Activated T-cell treated with anti-CD3 and anti-CD28 coated beads, Interleukin-2, amount 50 U/mL, for 1 hour (primary cell): Measurements from ENCODE around the gene ORC1.

Source experiments
- DNase-seq: peaks from one replicate; pipeline ENCODE4 v3.0.0-alpha.2; 2020

ORC1 gene

GRCh38 chr1:52404116-52404974 lies at the start of gene ORC1, which contains the start of gene PRPF38A:
Gene ORC1 (minus strand): TSS chr1:52404423. CDS start chr1:52402223, 2,200 bp downstream.
Gene PRPF38A (plus strand): TSS chr1:52404602. CDS start chr1:52404750, 148 bp downstream.
- peak; percentile 95 for DNase-seq

- no peak for DNase-seq
Measured at GRCh38 chr1:52444463-52444862, 40.2 kb upstream of the ORC1 start.

GRCh38 chr1:52439976-52440375 lies 35.8 kb upstream of the ORC1 start:
- DNase-seq: no peak

DNA sequence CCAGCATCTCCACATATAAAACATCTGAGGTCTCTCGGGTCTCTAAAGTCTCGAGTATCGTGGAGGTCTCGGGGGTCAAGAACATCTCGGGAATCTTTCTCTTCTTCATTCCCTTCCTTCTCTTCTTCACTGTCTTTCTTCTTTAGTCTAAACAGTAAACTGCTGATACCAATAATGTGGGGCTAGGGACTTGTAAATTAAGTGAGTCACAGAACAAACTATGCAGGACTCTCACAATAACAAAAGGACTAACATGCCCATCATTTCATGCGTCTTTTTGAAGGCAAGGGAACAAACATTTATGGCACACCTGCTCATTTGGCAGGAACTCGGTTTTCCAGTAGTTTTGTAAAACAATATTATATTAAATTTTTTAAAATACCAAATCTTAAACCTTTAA lies 32.6 kb upstream of the ORC1 start:
- DNase-seq: no peak

DNA sequence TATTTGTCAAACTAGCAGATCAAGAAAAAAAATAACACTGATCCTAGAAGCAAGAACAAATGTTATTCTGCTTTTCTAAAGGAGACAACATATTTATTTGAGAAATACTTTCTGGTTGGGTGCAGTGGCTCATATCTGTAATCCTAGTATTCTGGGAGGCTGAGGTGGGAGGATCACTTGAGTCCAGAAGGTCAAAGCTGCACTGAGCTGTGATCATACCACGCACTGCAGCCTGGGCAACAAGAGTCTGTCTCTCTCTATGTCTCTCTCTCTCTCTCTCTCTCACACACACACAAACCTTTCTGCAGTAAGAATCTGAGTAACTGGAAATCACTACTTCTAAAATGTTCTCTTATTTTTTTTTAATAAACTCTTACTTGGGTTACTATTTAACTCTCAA lies 31.4 kb upstream of the ORC1 start:
- DNase-seq: no peak

GRCh38 chr1:52435211-52435610 lies 31.0 kb upstream of the ORC1 start:
- DNase-seq: no peak

- DNase-seq: no peak
Measured at GRCh38 chr1:52432807-52433206, 28.6 kb upstream of the ORC1 start.

DNA sequence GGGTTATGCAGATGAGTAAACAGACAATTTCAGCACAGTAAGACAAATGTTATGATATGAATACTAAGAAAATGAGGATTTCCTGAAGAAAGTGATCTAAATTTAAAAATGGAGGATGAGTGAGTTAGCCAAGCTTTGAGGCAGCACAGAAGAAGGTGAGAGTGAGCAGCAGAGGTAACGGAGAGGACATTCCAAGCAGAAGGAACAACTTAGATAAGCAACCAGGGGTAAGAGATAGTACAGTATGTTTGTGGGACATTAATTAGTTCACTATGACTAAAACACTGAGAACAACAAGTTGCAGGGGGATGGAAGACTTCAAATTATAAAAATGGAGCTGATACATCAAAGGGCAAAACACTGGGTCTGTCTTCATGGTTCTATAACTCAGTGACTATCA lies 22.9 kb upstream of the ORC1 start:
- DNase-seq: no peak

DNA sequence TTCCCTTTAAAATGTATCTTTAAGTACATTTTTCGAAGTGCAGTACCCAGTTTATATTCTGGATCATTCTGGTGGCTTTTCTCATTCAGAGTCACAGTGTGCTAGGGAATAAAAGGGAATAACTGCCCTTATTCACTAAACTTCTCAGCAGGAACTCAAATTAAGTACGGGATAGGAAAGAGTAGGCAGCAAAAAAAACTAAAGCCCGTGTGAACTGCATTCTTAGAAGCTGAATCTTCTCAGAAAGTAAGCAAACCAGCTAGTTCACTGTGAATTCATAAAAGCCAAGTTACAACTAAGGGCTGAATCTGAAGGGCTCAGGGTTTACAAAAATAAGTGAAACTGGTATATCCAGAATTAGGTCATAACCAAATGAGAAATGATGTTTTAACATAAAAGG lies 22.1 kb upstream of the ORC1 start:
- DNase-seq: no peak

- DNase-seq: no peak
Measured at GRCh38 chr1:52424813-52425212, 20.6 kb upstream of the ORC1 start.

DNA sequence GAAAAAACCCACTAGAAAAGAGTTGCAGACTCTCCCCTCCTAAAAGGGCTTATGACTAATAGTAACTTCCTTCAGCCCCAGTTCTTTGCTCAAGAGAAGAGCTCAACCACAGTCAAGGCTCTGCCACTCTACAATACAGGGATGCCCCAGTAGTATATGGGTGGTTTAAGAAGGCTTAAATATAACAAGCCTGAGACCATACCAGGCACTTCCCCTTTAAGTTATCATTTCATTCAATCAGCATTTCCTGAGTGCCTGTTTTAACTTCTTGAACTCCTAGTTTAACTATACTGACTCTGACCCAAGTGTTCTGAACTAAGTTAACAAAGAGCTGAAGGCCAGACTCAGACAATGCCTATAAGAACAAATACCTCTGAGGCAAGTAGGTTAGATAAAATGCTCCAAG lies 20.0 kb upstream of the ORC1 start:
- no peak for DNase-seq

- DNase-seq: peak; percentile 64
Measured at GRCh38 chr1:52423771-52424170, 19.5 kb upstream of the ORC1 start.

- DNase-seq: no peak
Measured at GRCh38 chr1:52423055-52423454, 18.8 kb upstream of the ORC1 start.

DNA sequence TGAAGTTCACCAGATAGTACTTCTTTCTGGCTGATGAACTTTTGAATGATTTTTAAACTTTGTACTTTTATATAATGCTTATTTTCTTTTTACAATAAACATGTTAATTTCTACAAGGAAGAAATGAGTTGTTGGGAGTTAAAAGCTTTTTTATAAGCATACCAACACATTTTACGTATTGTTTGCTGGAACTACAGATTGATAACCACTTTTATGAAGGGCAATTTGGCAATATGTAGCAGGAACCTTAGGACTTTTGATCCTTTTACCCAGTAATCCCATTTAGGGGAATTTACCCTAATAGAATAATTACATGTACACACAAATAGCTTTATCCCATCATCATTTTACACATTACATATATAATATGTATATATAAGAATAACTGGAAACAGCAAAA lies 16.5 kb upstream of the ORC1 start:
- DNase-seq: no peak

DNA sequence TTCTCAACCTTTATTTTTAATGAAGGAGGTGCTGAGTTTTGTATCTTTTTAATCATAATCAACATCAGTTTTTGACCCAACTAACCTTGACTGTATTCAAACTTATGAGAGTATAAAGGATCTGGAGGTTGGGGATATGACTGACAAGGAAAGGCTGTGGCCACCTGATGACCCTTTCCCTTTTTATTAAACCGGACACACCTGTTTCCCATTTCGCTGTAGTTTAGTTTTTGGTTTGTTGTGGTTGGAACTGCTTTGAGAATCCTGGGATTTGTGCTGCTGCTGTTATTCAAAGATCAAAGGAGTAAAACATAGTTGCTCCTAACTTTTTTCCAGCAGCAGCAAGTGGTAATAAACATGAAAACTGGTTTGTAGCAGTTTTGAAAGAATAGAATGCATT lies 12.6 kb upstream of the ORC1 start:
- DNase-seq: no peak

- DNase-seq: no peak
Measured at GRCh38 chr1:52414942-52415341, 10.7 kb upstream of the ORC1 start.

GRCh38 chr1:52413410-52413989 lies 9.3 kb upstream of the ORC1 start:
- DNase-seq: no peak

DNA sequence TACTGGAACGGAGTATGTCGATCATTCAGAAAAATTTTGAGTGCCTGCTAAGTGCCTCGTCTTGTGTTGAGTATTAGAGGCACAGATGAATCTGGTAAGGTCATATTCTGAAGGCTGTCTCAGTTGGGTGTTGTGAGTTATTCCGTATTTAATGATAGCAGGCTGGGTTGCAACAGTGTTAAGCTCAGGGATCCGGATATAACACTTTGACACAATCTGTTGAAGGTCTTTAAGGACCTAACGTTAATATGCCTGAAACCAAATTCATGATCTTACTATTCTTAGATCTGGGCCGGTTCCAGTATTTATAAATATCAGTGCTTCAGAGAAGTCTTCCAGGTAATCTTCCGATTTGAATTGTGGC lies 734 bp upstream of the ORC1 start:
- no peak for DNase-seq

GRCh38 chr1:52403566-52404115 lies 582 bp downstream of the ORC1 start:
- DNase-seq: no peak

DNA sequence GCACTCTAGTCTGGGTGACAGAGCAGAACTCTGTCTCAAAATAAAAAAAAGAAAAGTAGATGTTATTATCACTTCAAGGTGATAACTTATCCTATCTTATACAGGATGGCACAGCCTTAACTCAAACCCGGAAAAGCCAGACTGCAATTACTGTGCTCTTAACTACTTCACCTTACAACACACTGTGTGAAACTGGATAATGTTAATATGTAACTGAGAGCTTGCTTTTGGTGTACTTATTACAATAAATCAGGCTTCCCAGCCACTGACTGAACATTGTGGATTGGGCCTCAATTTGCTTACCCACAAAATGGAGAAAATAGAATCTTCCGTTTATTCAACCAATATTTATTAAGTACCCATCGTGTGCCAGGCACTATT lies 1.4 kb downstream of the ORC1 start:
- no peak for DNase-seq

- no peak for DNase-seq
Measured at GRCh38 chr1:52400131-52400530, 4.1 kb downstream of the ORC1 start.

GRCh38 chr1:52399629-52400028 lies 4.6 kb downstream of the ORC1 start:
- DNase-seq: no peak

GRCh38 chr1:52393174-52393573 lies 11.0 kb downstream of the ORC1 start:
- no peak for DNase-seq

DNA sequence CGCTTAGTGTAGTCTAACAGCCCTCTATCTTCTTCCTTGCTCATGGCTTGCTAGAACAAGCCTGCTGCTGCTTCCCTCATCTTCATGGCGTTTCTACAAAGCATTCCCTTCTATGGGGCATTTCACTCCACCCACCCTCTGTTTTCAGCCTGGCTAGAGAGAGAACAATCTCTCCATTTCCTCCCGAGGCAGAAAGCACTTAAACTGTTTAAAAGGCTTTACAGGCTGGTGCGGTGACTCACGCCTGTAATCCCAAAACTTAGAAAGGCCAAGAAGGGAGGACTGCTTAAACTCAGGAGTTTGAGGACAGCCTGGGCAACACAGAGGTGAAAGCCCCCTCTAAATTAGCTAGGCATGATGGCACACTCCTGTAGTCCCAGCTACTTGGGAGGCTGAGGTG lies 17.8 kb downstream of the ORC1 start:
- DNase-seq: no peak
